GM04504 (cell line): ENCODE results near the gene MAP1LC3A.
"Not testable (repeated sequence)": the region's sequence is repeated elsewhere in the genome, so short reads cannot be mapped to it uniquely, and the experiment has no call there.

Experiments used
- DNase-seq: peaks from one replicate; pipeline ENCODE4 v3.0.0-alpha.2; 2012; ENCODE audit warnings: low read depth

The MAP1LC3A gene

GRCh38 chr20:34558320-34559218 lies at the start of gene MAP1LC3A:
TSS of gene MAP1LC3A (plus strand) at chr20:34558718. CDS start at chr20:34558869, 151 bp downstream.
- peak; percentile 85 for DNase-seq

GRCh38 chr20:34510575-34510974 lies 47.9 kb upstream of the MAP1LC3A start:
- DNase-seq, result no peak

DNA sequence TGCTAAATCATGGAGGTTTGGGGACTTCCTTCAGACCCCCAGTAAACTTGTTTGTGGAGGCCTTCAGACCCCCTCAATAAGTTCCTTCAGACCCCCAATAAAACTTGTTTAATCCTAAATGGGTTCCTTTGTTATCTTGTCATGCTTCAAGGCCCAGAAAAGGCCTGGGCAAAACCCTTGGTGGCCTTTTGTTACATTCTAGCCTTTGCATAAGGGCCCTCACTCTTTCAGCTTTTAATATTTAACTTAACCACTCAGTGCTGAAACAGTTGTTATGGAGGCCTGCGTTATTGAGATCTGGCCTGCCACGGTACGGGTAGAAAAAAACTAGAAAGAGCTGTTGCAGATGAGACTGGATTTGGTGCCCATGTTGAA lies 46.6 kb upstream of the MAP1LC3A start:
- DNase-seq, result no peak

DNA sequence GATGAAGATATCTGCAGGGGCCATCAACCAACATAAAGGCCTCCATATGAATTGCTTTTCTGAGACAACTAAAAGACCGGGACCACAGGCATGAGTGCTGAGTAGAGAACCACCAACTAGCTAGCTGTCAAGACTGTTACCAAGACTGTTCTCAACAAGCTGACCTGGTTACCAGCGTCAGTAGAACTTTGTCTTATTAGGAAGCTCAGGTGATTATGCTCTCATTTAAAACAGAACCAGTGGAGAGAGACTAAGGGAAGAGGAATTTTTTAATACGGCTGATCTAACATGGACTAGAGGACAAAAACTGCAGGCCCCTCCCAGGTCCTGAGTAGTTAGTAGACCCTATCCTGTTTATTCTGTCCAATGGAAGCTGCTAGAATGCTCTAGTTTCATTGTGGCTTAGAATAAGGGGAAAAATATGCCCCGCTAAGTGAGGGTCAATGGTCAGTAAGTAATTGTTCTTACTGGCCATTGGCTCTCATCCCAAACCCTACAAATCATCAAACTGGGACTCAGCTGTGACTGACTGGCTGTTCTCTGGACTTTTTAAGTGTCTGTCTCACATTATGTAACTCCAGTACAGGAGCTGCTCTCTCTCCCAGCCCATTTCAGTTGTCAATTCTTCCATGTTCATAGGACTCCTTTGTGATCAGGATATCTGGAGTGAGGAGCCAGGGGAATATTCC lies 46.1 kb upstream of the MAP1LC3A start:
- DNase-seq, result no peak

DNA sequence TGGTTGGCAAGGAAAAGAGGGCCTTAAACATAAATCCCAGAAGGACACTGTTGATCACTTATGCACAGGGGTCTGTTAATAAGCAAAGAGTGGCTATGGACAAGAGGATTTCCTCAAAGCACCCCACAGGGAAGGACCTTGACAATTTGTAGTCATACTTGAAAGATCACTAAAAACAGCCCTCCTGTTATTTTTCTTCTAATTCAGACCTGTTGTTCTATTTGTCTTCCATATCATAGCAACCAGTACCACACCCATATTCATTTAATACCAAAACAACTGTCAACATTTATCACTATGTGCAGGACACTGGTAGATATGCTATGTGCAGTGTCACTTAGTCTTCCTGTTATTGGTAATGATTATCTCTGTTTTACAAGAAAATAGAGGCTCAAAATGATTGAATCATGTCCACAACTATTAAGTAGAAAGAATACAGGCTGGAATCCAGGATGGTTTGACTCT lies 45.5 kb upstream of the MAP1LC3A start:
- no peak for DNase-seq

DNA sequence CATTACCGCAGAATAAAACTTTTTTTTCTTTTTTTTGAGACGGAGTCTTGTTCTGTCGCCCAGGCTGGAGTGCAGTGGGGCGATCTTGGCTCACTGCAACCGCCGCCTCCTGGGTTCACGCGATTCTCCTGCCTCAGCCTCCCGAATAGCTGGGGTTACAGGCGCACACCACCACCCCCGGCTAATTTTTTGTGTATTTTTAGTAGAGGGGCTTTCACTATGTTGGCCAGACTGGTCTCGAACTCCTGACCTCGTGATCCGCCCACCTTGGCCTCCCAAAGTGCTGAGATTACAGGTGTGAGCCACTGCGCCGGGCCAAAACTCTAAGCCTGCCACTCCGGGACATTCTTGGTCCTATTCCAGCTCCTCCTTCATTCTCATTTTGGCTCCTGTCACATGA lies 44.5 kb upstream of the MAP1LC3A start:
- not testable (repeated sequence) for DNase-seq

- no peak for DNase-seq
Measured at GRCh38 chr20:34514897-34515483, 43.5 kb upstream of the MAP1LC3A start.

- DNase-seq, result no peak
Measured at GRCh38 chr20:34515484-34516246, 42.9 kb upstream of the MAP1LC3A start.

- peak; percentile 94 for DNase-seq
Measured at GRCh38 chr20:34516247-34517113, 42.0 kb upstream of the MAP1LC3A start, which contains the start of gene DYNLRB1. TSS of gene DYNLRB1 (plus strand) at chr20:34516422. CDS start at chr20:34516459, 37 bp downstream.

- no peak for DNase-seq
Measured at GRCh38 chr20:34517114-34517505, 41.4 kb upstream of the MAP1LC3A start.

DNA sequence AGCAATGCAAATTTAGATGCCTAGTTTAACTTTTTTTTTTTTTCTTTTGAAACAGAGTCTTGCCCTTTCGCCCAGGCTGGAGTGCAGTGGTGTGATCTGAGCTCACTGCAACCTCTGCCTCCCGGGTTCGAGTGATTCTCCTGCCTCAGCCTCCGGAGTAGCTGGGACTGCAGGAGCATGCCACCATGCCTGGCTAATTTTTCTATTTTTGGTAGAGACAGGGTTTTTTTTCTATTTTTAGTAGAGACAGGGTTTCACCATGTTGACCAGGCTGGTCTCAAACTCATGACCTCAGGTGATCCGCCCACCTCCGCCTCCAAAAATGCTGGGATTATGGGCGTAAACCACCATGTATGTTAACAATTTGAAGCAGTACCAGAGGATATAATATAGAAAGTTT lies 39.7 kb upstream of the MAP1LC3A start:
- DNase-seq, result not testable (repeated sequence)

- not testable (repeated sequence) for DNase-seq
Measured at GRCh38 chr20:34519841-34520240, 38.7 kb upstream of the MAP1LC3A start.

DNA sequence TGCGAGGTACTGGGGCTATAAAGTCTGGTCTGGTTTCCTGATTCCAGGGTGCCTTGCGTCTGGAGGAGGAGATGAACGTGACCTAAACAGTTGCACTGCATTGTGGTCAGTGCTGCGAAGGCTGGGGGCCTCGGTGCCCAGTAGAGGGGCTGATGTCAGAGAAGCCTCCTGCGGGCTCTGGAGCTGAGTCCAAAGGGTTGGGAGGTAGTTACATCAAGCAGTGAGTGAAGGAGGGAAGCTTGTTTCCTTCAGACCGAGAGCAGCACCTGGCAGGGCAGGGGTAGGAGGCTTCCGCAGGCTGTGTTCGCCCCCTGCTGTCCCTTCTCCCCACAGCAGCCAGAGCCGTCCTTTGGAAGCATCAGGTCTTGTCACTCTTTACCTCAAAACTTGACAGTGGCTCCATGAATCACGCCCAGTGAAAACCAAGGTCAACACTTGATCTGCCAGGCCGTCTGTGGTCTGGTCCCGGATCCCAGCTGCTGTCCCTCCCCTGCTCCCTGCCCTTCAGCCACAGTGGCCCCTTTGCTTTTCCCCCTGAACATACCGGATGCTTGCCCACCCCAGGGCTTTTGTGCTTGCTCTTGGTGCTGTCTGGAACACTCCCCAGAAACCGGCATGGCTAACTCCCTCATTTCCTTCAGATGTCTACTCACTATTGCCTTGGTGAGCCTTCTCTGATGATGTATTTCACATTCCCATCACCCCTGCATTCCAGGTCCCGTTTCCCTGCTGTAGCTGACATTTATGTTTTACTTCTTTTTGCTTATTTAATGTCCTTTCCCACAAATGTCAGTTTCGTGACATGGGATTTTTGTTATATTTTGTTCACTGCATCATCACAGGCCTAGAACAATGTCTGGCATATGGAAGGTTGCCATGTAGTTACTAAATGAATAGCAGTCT lies 35.3 kb upstream of the MAP1LC3A start:
- peak; percentile 69 for DNase-seq

DNA sequence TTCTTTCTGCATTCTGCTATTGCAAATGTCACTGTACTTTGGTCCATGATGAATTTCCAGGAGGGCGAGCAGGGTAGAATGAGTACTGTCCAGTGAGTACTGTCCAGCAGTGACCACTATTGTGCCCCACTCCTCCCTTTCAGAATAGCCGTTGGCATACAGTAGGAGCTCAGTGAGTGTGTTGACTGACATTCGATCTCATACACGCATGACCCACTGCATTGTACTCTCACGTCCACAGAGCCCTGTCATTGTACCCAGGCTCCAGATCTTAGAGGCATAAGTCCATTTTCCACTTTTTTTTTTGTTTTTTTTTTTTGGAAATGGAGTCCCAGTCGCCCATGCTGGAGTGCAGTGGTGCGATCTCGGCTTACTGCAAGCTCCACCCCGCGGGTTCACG lies 34.1 kb upstream of the MAP1LC3A start:
- DNase-seq, result no peak

GRCh38 chr20:34525342-34525708 lies 33.2 kb upstream of the MAP1LC3A start:
- DNase-seq, result no peak

- peak; percentile 98 for DNase-seq
Measured at GRCh38 chr20:34525709-34526416, 32.7 kb upstream of the MAP1LC3A start.

DNA sequence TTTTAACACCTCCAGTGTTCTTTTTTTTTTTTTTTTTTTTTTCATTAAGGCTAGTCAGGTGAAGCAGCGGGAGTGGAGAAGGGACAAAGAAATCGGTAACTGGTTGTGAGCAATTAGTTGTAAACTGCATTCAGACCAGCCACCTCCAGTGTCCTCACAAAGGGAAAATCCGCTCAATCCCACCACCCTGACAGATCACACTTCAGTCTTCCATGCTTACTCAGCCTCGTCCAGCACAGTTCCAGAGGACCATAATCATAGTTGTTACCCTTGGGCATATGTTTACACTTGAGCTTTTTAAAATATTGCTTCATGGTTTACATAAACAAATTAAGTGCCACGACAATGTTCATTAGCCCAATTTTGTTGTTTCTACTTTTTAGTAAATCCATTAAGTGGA lies 32.1 kb upstream of the MAP1LC3A start:
- no peak for DNase-seq

- DNase-seq, result no peak
Measured at GRCh38 chr20:34527016-34527415, 31.5 kb upstream of the MAP1LC3A start.

- no peak for DNase-seq
Measured at GRCh38 chr20:34528921-34529297, 29.6 kb upstream of the MAP1LC3A start.
